Activated T-helper 9 cell treated with anti-CD3 and anti-CD28 coated beads, Interleukin-2, amount 50 U/mL, for 16 hours (primary cell): ENCODE data around the gene RUBCNL.
"Not testable (repeated sequence)": the region's sequence is repeated elsewhere in the genome, so short reads cannot be mapped to it uniquely, and the experiment has no call there.

Experiments used
- DNase-seq: peaks from one replicate; pipeline ENCODE4 v3.0.0-alpha.2; 2020; ENCODE audit warnings: low read depth

RUBCNL gene

GRCh38 chr13:46373623-46374022, 13.4 kb downstream of the RUBCNL start:
- no peak for DNase-seq

DNA sequence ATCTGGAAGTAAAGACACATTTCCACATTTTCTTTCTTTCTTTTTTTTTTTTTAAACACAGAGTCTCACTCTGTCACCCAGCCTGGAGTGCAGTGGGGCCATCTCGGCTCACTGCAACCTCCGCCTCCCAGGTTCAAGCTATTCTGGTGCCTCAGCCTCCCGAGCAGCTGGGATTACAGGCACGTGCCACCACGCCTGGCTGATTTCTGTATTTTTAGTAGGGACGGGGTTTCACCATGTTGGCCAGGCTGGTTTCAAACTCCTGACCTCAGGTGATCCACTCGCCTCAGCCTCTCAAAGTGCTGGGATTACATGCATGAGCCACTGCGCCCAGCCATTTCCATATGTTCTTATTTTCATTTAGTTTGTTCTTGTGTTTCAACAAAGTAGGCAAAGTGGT, 14.1 kb downstream of the RUBCNL start:
- DNase-seq: not testable (repeated sequence)

DNA sequence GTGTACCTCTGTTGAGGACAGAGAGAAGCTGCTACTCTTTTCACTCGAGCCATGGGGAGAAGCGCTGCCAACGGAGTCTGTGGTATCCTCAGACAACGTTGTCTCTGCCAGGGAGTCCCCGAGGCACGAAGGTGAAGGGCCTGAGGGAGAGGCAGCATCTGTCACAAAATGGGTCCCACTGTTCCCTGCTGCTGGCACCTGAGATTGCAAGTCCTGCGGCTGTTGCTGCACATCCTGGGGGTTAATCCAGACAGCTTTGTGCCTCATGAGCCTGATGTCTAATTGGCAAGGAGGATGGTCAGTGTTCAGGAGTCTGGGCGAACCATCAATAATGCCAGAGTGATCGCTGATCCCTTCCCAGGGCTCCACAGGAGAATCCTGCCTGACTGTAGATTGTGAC, 15.0 kb downstream of the RUBCNL start:
- DNase-seq: no peak

DNA sequence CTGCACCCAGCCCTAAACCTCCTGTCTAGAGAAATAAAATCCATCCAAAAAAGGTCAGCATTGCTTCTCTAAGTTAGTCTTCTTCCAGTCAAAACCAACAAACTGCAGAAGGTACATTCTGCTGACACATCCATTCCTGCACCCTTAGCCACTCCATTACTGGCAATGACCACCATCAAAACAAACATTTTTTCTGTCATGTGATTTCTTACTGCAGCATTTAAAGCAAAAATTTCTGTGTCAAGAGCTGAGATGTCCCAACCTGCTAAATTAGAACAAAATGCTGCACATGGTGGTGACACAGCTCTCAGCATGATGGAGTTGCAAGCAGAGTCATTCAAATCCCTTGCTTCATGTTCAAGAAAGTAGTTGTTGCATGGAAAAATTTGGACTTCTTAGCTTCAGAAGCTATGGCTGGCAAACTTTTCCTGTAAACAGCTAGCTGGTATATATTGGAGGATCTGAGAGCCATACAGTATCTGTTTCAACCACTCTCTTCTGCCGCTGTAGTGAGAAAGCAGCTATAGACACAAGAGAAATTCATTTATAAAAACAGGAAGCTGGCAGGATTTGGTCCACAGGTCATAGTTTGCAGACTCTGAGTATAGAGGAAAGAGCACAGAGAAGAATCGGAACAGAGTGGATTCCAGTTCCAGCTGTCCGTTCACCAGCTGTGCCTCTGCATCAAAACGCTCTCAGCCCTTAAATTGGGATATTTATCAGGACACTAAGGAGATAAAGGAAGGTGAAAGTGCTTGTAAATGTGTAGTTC, 17.4 kb downstream of the RUBCNL start:
- DNase-seq: no peak

DNA sequence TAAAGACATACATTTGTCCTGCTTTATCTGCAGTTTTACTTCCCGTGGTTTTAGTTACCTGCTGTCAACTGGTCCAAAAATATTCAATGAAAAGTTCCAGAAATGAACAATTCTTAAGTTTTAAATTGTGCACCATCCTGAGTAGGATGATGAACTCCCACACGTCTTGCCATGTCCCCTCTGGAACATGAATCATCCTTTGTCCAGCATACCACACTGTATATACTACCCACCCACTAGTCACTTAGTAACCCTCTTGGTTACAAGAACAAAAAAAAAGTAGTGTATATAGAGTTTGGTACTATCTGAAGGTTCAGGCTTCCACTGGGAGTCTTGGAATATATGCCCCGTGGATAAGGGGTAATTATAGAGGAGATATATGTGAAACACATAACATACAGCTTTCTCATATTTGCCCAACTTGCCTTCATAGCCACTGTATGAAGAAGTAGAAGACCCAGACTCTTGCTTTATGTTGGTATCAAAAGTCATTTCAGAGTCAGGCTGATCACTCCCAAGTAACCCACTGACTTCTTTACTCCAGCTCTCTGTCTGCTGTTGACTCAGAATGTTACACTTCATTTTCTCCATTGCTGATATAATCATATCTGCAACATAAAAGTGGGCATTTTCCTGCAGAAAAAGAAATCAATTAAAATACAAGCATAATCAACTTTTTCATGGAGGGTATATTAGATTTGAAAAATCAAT, 19.3 kb downstream of the RUBCNL start:
- no peak for DNase-seq

DNA sequence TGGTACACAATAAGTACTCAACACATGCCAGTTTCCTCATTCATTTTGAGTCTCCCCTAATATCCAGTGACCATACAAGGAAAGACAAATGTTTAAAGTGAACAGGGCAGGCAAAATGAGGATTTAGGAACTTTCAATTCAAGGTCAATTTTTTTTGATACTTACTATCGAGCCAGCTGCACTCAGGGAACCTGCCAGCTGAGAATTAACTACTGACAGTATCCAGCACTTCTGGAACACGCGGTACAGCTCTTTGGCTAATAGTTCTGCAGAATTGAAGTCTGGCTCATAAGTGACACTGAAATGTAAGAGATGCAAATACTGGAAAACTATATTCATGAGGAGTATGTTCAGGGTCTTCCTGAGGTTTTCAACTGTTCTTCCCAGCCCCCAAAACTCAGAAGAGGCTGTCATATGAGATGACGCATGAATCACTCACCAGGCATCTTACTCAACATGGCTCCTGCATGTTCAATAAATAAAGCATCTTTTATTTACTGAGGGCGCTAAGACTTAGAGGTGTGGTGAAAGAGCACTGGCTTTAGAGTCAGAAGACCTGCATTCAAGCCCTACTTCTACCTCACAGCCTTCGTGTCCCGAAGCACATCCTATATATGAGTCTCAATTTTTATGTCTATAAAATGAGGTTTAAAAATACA, 25.6 kb downstream of the RUBCNL start:
- no peak for DNase-seq

DNA sequence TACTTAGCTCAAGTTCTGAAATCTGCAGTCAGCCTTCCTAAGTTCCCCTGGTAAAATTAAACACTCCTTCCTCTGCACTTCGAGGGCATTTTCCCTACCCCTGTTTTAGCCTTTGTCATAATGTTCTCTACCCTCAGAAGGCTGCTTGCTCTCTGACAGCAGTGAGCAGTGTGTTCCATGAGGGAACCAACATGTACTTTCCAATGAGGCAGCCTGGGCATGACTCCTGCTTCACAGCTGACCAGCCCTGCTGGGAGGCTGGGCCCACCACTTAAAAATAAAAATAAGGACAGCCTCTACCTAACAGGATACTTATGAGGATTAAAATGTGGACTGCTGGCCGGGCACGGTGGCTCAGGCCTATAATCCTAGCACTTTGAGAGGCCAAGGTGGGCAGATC, 26.4 kb downstream of the RUBCNL start:
- DNase-seq: no peak

GRCh38 chr13:46359714-46360113, 27.3 kb downstream of the RUBCNL start:
- no peak for DNase-seq

GRCh38 chr13:46355901-46356590, 31.0 kb downstream of the RUBCNL start:
- DNase-seq: no peak

DNA sequence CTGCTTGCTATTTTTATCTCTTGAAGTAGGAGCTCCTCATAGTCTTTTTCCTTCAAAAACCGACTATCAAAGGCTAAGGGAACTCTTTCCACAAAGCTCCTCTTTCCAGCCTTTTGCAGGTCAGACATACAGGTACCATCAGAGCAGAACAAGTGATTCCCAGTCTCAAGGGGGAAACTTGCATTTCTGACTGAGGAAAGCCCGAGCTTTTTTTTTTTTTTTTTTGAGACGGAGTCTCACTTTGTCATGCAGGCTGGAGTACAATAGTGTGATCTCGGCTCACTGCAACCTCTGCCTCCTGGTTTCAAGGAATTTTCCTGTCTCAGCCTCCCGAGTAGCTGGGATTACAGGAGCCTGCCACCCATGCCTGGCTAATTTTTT, 32.0 kb downstream of the RUBCNL start:
- no peak for DNase-seq

- DNase-seq: no peak
These were observed 32.6 kb downstream of the RUBCNL start for GRCh38 chr13:46354156-46355087.

GRCh38 chr13:46352805-46353204, 34.2 kb downstream of the RUBCNL start:
- no peak for DNase-seq

DNA sequence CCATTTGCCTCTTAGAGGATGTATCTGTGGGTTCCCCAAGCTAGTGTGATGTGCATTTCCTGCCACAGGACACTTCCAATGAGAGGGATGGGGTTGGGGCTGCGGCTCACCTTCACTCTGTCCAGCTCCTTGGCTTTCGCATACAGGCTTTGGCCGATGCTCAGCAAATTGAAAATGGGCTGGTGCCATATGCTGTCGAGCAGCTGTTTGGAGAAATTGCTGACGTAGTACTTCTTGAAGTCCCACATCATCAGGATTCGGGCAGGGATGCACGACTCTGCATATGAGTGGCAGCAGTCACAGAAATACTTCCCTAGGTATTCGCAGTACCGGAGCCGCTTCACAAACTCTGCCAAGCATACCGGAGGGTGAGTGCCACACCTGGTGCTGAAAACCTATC, 37.0 kb downstream of the RUBCNL start:
- DNase-seq: no peak

- DNase-seq: no peak
These were observed 38.1 kb downstream of the RUBCNL start for GRCh38 chr13:46348961-46349360.

GRCh38 chr13:46347277-46347676, 39.8 kb downstream of the RUBCNL start:
- no peak for DNase-seq

GRCh38 chr13:46345866-46346265, 41.2 kb downstream of the RUBCNL start:
- DNase-seq: no peak

GRCh38 chr13:46345398-46345797, 41.7 kb downstream of the RUBCNL start:
- DNase-seq: no peak

DNA sequence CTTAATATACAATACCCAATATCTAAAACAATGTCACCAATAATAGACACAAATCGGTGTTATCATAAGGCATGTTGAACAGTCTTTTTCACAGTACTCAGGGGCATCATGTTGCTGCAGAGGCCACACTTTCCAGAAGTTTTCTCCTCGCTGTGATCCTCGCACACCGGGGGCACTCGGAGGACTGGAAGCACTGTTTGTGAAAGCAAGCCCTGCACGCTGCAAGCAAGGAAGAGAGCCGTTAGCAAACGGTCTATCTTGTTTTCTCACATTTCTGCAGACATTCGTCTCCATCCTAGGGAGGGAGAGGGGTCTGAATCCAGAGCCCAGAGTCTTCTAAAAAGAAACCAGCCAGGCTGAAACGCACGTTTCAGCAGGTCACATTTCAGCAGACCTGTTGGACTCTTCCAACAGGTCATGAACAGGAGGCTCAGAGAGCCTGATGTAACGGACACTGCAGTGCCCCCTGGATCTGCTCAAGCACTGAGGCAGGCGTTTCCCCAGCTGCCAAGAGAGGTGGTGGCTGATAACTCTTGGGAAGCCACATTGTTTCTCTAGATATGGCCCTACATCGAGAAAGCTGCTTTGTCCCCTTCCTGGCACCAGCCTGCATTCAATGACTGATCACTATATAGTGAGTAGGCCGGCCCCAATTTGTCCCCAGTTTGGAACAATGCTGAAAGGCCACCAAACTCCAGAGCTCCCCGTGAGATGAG, 43.6 kb downstream of the RUBCNL start:
- no peak for DNase-seq

GRCh38 chr13:46342538-46342937, 44.5 kb downstream of the RUBCNL start:
- no peak for DNase-seq

DNA sequence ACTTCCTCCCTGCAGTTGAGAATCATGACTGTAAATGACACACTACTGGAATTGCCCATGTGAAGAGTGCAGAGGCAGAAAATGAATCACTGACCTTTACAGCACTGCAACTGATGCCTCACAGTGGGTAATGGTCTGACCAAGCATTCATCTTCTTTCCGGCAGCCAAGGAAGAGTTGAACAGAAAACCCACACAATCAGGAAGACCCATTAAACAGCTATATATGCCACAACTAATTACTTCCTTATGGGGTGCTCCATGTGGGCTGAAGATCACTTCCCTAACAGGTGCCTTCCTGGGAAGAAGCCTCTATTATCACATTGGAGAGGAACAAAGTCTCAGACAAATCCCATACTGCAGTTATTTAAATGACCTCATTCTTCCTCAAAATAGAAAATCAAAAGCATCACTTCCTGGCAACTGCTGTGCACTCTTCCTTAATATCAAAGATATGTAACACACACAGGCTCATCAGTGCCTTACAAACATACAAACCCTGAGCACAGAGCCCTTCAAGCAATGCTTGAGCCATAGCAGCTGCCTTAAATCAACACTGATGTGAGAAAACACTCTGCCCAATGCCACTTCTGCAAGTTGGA, 45.8 kb downstream of the RUBCNL start:
- no peak for DNase-seq
